Measurements from ENCODE around the gene SAMD10. TPM values are rescaled to one million over a fixed set of nuclear protein-coding genes. Genes with fewer than 3 reads are reported as not detected.
A peak's percentile ranks its signal among the peaks of the same experiment; 100 is the strongest.

The SAMD10 gene
- total RNA-seq, 1 donor from 2014 or later, result 3.1 TPM

DNA sequence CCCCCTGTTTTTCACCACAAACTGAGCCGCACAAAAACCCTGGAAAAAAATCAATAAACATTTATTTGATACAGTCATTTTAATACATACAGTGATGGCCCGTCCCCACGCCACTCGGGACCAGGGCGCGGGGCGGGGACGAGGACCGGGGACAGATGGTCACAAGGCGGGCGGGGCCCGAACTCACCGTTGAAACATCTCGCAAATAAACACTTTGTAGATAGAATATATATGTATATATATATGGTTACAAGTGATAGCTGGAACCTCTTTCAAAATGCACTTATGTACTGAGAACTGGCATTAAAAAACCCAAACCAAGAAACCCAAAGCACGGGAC lies 22.8 kb downstream of the SAMD10 start:
- Mint-ChIP-seq H3K36me3 (ENCODE audit: unreplicated experiment) (no peaks in the 10 kb centered on the region), H3K4me1 (ENCODE audit: low read depth, unreplicated experiment) (peaks cover 7% of the 10 kb centered on the region)
- no peak for DNase-seq

DNA sequence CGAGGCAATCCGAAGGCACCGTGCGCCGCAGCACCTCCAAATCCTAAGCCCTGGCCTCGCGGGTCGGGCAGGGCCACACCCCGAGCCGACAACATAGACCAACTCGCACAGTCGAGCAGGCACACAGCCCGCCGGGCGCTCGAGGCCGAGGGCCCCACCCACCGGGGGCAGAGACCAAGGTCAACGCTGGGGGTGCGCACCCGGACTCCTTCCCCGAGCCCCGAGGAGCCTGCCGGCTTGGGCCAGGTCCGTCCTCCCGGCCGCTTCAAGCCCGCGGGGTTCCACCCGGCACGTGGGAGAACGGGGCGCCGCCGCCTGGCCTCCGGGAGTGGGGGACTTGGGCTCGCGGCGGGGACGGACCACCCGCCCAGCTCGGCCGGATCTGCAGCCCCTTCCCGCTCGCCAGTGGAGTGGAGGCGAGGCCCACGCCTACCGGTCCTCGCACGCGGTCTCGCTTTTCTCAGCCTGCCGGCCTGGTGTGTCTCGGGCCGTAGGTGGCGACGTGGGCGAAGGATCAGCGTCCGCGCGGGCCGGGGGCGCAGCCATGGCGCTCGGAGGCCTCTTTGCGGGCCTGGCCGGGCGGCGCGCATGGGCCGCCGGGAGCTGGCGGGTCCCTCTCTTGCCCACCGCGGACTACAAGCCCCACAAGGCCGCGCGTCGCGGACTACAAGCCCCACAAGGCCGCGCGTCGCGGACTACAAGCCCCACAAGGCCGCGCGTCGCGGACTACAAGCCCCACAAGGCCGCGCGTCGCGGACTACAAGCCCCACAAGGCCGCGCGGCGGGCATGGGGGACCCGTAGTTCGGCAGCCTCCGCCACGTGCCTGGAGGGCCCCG lies 23.4 kb downstream of the SAMD10 start, which contains the start of gene UCKL1:
Gene UCKL1 (minus strand): TSS at position 590 of the 837 bp plus-strand sequence. CDS start 44 bp downstream, at position 546.
- TF ChIP-seq, protein P1, sequence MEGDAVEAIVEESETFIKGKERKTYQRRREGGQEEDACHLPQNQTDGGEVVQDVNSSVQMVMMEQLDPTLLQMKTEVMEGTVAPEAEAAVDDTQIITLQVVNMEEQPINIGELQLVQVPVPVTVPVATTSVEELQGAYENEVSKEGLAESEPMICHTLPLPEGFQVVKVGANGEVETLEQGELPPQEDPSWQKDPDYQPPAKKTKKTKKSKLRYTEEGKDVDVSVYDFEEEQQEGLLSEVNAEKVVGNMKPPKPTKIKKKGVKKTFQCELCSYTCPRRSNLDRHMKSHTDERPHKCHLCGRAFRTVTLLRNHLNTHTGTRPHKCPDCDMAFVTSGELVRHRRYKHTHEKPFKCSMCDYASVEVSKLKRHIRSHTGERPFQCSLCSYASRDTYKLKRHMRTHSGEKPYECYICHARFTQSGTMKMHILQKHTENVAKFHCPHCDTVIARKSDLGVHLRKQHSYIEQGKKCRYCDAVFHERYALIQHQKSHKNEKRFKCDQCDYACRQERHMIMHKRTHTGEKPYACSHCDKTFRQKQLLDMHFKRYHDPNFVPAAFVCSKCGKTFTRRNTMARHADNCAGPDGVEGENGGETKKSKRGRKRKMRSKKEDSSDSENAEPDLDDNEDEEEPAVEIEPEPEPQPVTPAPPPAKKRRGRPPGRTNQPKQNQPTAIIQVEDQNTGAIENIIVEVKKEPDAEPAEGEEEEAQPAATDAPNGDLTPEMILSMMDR (IDR thresholded peaks at IDR 0.05; ENCODE audit: partially characterized antibody, unreplicated experiment), result no peak
- H3K9me3 Mint-ChIP-seq (ENCODE audit: unreplicated experiment), result no peaks in the 10 kb centered on the region
- peaks cover 2% of the 10 kb centered on the region for H3K27me3 Mint-ChIP-seq (ENCODE audit: unreplicated experiment)
- peaks cover 7% of the 10 kb centered on the region for H3K4me1 Mint-ChIP-seq (ENCODE audit: low read depth, unreplicated experiment)
- H3K36me3 Mint-ChIP-seq (ENCODE audit: unreplicated experiment), result no peaks in the 10 kb centered on the region
- H3K27ac Mint-ChIP-seq (ENCODE audit: unreplicated experiment), result peak within 1 kb of the TSS; percentile 70
- DNase-seq, result peak; percentile 94
- peak within 1 kb of the TSS; percentile 89 for H3K4me3 Mint-ChIP-seq (ENCODE audit: unreplicated experiment)

More for the DNA sequence above, 22.8 kb downstream of the SAMD10 start:
- TF ChIP-seq, protein P1 (IDR thresholded peaks at IDR 0.05; ENCODE audit: partially characterized antibody, unreplicated experiment), result no peak
- H3K27me3 Mint-ChIP-seq (ENCODE audit: unreplicated experiment), result peaks cover 2% of the 10 kb centered on the region
- H3K4me3 Mint-ChIP-seq (ENCODE audit: unreplicated experiment), result peak overlapping the region; percentile 81
- peak overlapping the region; percentile 70 for H3K27ac Mint-ChIP-seq (ENCODE audit: unreplicated experiment)
- no peaks in the 10 kb centered on the region for H3K9me3 Mint-ChIP-seq (ENCODE audit: unreplicated experiment)

DNA sequence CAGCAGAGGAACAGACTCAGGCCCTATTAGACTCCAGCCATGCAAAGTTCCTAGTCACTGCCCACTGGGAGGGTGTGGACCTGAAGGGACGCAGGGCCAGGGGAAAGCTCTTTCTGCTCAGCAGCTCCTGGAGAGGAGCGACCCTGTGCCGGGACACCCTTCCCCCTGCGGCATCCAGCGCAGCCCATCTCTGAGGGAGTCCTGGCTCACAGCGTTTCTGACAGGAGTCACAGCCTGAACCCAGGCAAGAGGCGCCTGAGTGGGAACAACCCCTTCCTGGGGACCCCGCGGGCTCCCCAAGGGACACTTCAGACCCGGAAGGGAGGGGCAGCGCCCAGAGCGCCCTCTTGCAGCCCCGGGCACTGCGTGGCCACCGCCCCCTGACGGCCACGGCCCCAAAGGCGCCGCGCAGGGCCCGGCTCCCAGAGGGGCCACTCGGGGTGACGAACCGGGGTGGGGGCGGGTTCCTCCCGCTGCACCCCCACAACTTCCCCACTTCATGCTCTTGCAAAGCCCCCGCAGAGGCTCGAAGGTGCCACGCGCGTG lies 24.1 kb downstream of the SAMD10 start:
- peak overlapping the region; percentile 89 for H3K4me3 Mint-ChIP-seq (ENCODE audit: unreplicated experiment)
- DNase-seq, result no peak
- H3K36me3 Mint-ChIP-seq (ENCODE audit: unreplicated experiment), result no peaks in the 10 kb centered on the region
- H3K27ac Mint-ChIP-seq (ENCODE audit: unreplicated experiment), result peak overlapping the region; percentile 48
- H3K4me1 Mint-ChIP-seq (ENCODE audit: low read depth, unreplicated experiment), result peaks cover 7% of the 10 kb centered on the region
- H3K27me3 Mint-ChIP-seq (ENCODE audit: unreplicated experiment), result peaks cover 2% of the 10 kb centered on the region
- no peaks in the 10 kb centered on the region for H3K9me3 Mint-ChIP-seq (ENCODE audit: unreplicated experiment)
- TF ChIP-seq, protein P1 (IDR thresholded peaks at IDR 0.05; ENCODE audit: partially characterized antibody, unreplicated experiment), result peak; percentile 9

DNA sequence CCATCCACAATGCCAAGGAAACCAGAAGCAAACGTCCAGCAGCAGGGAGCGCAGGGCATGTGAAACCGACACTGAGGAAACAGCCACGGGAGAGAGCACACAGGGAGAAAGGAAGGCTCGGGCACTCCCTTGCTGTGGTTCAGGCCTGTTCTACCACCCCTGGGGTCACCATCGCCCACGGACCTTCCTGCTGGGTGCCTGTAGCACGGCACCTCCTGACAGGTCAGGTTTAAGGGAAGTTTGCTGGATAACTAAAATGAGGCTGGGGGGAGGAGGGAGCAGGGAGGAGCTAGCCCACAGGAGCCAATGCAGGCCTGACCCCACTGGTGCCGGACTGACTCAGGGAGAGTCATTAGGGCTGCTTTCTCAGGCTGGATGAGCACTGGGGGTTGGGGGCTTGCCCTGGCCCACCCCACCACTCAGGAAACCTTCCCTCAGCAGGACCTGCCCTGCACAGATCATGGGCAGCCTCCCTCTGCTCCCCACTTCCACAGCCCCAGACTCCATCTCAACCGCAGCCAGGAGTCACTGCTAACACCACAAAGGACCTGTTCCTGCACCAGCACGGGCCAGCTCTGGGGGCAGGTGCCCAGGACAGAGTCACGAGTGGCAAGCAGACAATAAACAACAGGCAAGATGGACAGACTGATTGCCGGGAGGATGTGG lies 25.5 kb downstream of the SAMD10 start:
- Mint-ChIP-seq H3K36me3 (ENCODE audit: unreplicated experiment) (no peaks in the 10 kb centered on the region), H3K27ac (ENCODE audit: unreplicated experiment) (peak overlapping the region; percentile 80), H3K27me3 (ENCODE audit: unreplicated experiment) (peaks cover 13% of the 10 kb centered on the region), H3K9me3 (ENCODE audit: unreplicated experiment) (peaks cover 5% of the 10 kb centered on the region), H3K4me1 (ENCODE audit: low read depth, unreplicated experiment) (peaks cover 17% of the 10 kb centered on the region), H3K4me3 (ENCODE audit: unreplicated experiment) (peak overlapping the region; percentile 89)
- no peak for DNase-seq
- TF ChIP-seq, protein P1 (IDR thresholded peaks at IDR 0.05; ENCODE audit: partially characterized antibody, unreplicated experiment), result no peak
